ENCODE data around the gene PRPF6. TPM values are rescaled to one million over a fixed set of nuclear protein-coding genes. Genes with fewer than 3 reads are reported as not detected.

The PRPF6 gene
- total and polyA plus RNA-seq, 2 of the 13 experiments (the other 11 are each of a cell fraction or from before 2014, with no cell fraction given): 63.7 to 101 TPM

- TF ChIP-seq HIC2 (CRISPR knock-in tag; IDR thresholded peaks at IDR 0.05; ENCODE audit: low read depth): no peak; the same call in 1 of the 2 replicates
- no peak for TF ChIP-seq ZNF850 (CRISPR knock-in tag; conservative IDR thresholded peaks at IDR 0.05)
- TF ChIP-seq KAT8 (CRISPR knock-in tag; IDR thresholded peaks at IDR 0.05): no peak
- peak; percentile 0; the same call in 1 of the 2 replicates for TF ChIP-seq AKAP8 (CRISPR knock-in tag; IDR thresholded peaks at IDR 0.05)
- TF ChIP-seq ZBTB46 (CRISPR knock-in tag; IDR thresholded peaks at IDR 0.05; ENCODE audit: borderline replicate concordance): 0 out of 2 replicates have a peak, but pooled peaks have one; percentile 94
- no peak; the same call in 2 of the 3 replicates for TF ChIP-seq MXI1 (IDR thresholded peaks at IDR 0.05; ENCODE audit: borderline replicate concordance, low read depth, low read length)
- no peak for TF ChIP-seq ZNF646 (CRISPR knock-in tag; IDR thresholded peaks at IDR 0.05)
- TF ChIP-seq ZNF10 (CRISPR knock-in tag; IDR thresholded peaks at IDR 0.05; ENCODE audit: borderline replicate concordance, low read depth): 0 out of 2 replicates have a peak, but pooled peaks have one; percentile 6
- TF ChIP-seq ZMYM4 (CRISPR knock-in tag; IDR thresholded peaks at IDR 0.05): no peak
- 0 out of 2 replicates have a peak, but pooled peaks have one; percentile 3 for TF ChIP-seq BORCS8-MEF2B (CRISPR knock-in tag; IDR thresholded peaks at IDR 0.05)
- no peak for TF ChIP-seq GRHL1 (CRISPR knock-in tag; conservative IDR thresholded peaks at IDR 0.05)
- 0 out of 2 replicates have a peak, but pooled peaks have one; percentile 54 for TF ChIP-seq ZHX1 (CRISPR knock-in tag; IDR thresholded peaks at IDR 0.05; ENCODE audit: low read depth)
- TF ChIP-seq ZNF326 (CRISPR knock-in tag; IDR thresholded peaks at IDR 0.05; ENCODE audit: borderline replicate concordance): no peak
- no peak for TF ChIP-seq RBM22 (optimal IDR thresholded peaks at IDR 0.05; ENCODE audit: low read length)
These were observed 571 bp upstream of the PRPF6 start (continued) for GRCh38 chr20:63980317-63980805.

All from HepG2 (cell line).